Adipocyte (in vitro differentiated cells): ENCODE measurements around the gene GOLGA5.

Experiments used
- DNase-seq: peaks from one replicate; pipeline ENCODE4 v3.0.0-alpha.2; 2015; ENCODE audit warnings: low read depth
- H3K27me3 ChIP-seq: replicated peaks from 2 replicates; pipeline ENCODE4 v1.7.0; 2013; ENCODE audit warnings: mild to moderate bottlenecking, low read length, moderate library complexity; ENCODE audit not compliant: control insufficient read depth, insufficient read depth
- H3K36me3 ChIP-seq: 2 replicates; pipeline ENCODE4 v1.7.0; 2013; ENCODE audit warnings: low read length, mild to moderate bottlenecking, moderate library complexity; ENCODE audit not compliant: control insufficient read depth, insufficient read depth, severe bottlenecking
- H3K4me1 ChIP-seq: 2 replicates; pipeline ENCODE4 v1.7.0; 2013; ENCODE audit warnings: mild to moderate bottlenecking, low read length, moderate library complexity; ENCODE audit not compliant: control insufficient read depth, insufficient read depth
- H3K4me3 ChIP-seq: 2 replicates; pipeline ENCODE4 v1.7.0; 2013; ENCODE audit warnings: mild to moderate bottlenecking, low read length, moderate library complexity
- H3K9ac ChIP-seq: 2 replicates; pipeline ENCODE4 v1.7.0; 2013; ENCODE audit warnings: mild to moderate bottlenecking, low read length, moderate library complexity
- H3K9me3 ChIP-seq: 2 replicates; pipeline ENCODE4 v1.7.0; 2013; ENCODE audit warnings: mild to moderate bottlenecking, low read length, moderate library complexity; ENCODE audit not compliant: control insufficient read depth

GOLGA5 gene

DNA sequence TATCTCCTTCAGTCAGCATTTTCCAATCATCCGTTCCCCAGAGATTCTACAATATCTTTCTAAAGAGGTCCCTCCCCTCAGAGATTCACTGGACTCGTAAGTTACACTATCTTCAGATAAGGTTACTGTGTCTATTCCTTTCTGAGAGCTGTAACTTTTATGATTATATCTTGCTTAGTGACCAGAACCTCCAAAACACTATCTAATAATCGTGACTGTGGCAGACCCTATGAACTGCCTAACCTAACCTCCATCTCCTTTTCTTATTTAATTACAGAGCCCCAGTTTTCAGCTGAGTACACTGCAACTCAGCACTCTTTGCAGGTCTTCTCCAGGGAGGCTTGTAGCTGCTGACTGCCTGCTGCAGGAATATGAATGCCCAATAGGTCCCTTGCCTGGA lies 90.3 kb downstream of the GOLGA5 start:
- Histone ChIP-seq H3K9me3 (peaks cover 12% of the 10 kb centered on the region), H3K4me3 (no peak overlapping the region), H3K27me3 (peaks cover 63% of the 10 kb centered on the region), H3K36me3 (no peaks in the 10 kb centered on the region), H3K4me1 (peaks cover 20% of the 10 kb centered on the region), H3K9ac (no peak overlapping the region)
- no peak for DNase-seq

DNA sequence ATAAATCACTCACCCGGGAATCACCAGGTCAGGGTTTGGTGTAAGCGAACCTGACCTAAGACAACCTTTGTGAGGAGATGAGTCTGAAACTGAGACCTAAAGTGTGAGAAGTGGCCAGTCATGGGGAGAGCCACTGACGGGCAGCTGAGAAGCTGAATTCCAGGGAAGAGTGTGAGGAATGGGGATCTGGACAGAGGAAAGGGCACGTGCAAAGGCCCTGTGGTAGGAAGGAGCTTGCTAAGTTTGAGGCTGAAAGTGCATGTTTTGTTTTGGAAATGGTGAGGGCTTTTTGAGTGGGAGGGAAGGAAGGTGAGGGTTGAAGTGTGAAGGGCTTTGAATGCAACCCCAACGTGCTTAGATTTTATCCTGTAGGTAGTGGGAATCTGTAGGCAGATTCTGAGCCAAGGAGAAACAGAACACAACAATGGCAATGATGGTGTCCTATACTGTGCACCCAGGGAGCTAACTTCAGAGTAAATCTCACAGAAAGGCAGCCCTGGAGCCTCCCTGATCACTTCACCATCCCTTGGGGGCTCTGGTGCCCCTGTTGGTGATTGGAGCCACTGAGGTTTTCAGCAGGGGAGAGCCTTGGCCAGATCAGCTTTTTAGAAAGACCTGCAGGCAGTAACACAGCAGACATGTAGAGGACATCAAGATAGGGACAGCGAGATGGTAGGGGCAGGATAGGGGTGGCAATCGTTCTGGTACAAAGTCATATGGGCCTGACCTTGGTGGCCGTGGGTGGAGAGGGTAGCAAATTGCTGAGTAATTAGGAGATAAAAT lies 91.4 kb downstream of the GOLGA5 start:
- no peaks in the 10 kb centered on the region for H3K36me3 ChIP-seq
- peaks cover 54% of the 10 kb centered on the region for H3K27me3 ChIP-seq
- DNase-seq: no peak
- no peak overlapping the region for H3K4me3 ChIP-seq
- peaks cover 28% of the 10 kb centered on the region for H3K4me1 ChIP-seq
- H3K9ac ChIP-seq: no peak overlapping the region
- peaks cover 12% of the 10 kb centered on the region for H3K9me3 ChIP-seq

DNA sequence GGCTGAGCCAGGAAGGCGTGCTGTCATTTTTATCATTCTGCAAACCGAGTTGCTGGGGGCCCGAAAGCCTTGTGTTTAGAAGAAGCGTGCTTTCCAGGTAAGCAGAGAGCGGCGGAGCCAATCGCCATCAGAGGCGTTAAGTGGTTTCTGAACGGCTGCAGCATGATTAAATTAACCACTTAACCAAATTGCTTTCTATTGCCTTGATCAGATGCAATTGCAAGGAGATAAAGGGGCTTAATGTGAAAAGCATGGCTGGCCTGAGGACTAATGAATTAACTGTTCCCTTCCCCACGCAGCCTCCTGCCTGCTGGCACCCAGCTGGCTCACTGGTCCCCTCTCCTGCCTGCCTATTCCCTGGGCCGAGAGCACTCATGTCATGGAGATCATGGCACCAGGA lies 92.2 kb downstream of the GOLGA5 start:
- Histone ChIP-seq H3K27me3 (peaks cover 49% of the 10 kb centered on the region), H3K9ac (no peak overlapping the region), H3K9me3 (peaks cover 12% of the 10 kb centered on the region), H3K36me3 (no peaks in the 10 kb centered on the region), H3K4me3 (no peak overlapping the region), H3K4me1 (peaks cover 23% of the 10 kb centered on the region)
- DNase-seq: no peak

DNA sequence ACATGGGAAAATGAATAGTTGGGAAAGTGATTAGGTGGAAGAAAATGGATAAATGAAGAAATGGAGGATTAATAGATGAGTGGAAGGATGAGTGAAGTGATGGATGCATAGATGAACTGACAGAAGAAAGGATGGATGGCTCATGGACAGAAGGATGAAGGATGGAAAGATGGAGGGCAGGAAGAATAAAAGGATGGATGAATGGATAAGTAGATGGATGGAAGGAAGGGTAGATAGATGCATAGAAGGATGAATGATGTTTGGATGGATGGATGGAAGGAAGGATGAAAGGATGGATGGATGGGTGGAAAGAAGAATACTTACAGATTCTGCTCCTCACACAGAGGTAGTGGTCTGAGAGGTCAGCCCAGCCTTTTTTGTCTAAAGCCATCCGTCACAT lies 93.1 kb downstream of the GOLGA5 start:
- H3K9ac ChIP-seq: no peak overlapping the region
- peaks cover 22% of the 10 kb centered on the region for H3K4me1 ChIP-seq
- no peak for DNase-seq
- H3K36me3 ChIP-seq: no peaks in the 10 kb centered on the region
- peaks cover 21% of the 10 kb centered on the region for H3K9me3 ChIP-seq
- H3K4me3 ChIP-seq: no peak overlapping the region
- peaks cover 52% of the 10 kb centered on the region for H3K27me3 ChIP-seq

DNA sequence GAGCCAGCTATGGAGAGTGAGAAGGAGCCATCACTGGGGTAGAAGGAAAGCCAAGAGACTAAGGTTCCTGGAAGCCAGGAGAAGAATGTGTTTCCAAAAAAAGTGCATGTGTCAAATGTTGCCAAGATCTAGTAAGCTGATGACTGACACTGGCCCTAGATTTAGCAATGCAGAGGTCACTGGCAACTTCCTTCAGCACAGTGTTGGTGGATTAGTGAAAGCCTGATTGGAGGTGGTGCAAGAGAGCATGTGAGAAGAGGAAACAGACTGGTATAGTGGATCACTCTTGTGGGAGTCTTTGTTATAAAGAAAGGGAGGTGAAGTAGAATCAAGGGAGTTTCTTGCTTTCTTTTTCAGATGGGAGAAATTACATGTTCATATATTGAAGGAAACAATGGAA lies 94.8 kb downstream of the GOLGA5 start:
- Histone ChIP-seq H3K27me3 (peaks cover 55% of the 10 kb centered on the region), H3K4me3 (no peak overlapping the region), H3K9ac (no peak overlapping the region), H3K9me3 (peaks cover 29% of the 10 kb centered on the region), H3K4me1 (peaks cover 22% of the 10 kb centered on the region), H3K36me3 (no peaks in the 10 kb centered on the region)
- no peak for DNase-seq
